Lower lobe of right lung (tissue), 2 donors: Measurements from ENCODE around the gene TSSK2. TPM values are rescaled to one million over a fixed set of nuclear protein-coding genes. Genes with fewer than 3 reads are reported as not detected.

Experiments used
- ATAC-seq, 2 donors: fragments of 200-7000 bp; cut with Tn5 transposase; one replicate each; pipeline ENCODE4 v1.9.1; 2020 to 2022; ENCODE audit warnings: mild to moderate bottlenecking in 2 of 2, moderate library complexity in 2 of 2
- DNase-seq: peaks from one replicate; pipeline ENCODE4 v3.0.0-alpha.2; 2020
- H3K27ac ChIP-seq: fragments of 200-600 bp; one replicate; pipeline ENCODE4 v1.8.0; 2022
- H3K27me3 ChIP-seq: fragments of 200-600 bp; one replicate; pipeline ENCODE4 v1.8.0; 2022; ENCODE audit warnings: low read depth
- H3K36me3 ChIP-seq: fragments of 200-600 bp; one replicate; pipeline ENCODE4 v1.8.0; 2022; ENCODE audit warnings: mild to moderate bottlenecking
- H3K4me1 ChIP-seq: fragments of 200-600 bp; one replicate; pipeline ENCODE4 v1.8.0; 2022
- H3K4me3 ChIP-seq: fragments of 200-600 bp; one replicate; pipeline ENCODE4 v1.8.0; 2022; ENCODE audit warnings: mild to moderate bottlenecking
- H3K9me3 ChIP-seq: fragments of 200-600 bp; one replicate; pipeline ENCODE4 v1.8.0; 2022
- intact Hi-C: fragments of 100-400 bp; cut with DNase I; formaldehyde crosslinking; loops from one replicate; pipeline ENCODE4 v1.11.0; 2022
- total RNA-seq: library from RNA; stranded (reverse); fragmentation: NEBNext Ultra II Directional; extraction: Animal tissue kit (Norgen Biotek cat#: 25700); gene quantifications from one replicate; pipeline ENCODE4 v1.2.1, GENCODE V29; 2021
- TF ChIP-seq, protein P1 (sequence below): fragments of 200-600 bp; IDR thresholded peaks from one replicate; pipeline ENCODE4 v1.8.0; 2022; ENCODE audit warnings: antibody characterized with exemption, mild to moderate bottlenecking
- donor health status: DM: no; HTN: yes; CAD: no; lungs with severe emphysema.

Gene TSSK2
- total RNA-seq, 1 donor from 2014 or later = not detected

DNA sequence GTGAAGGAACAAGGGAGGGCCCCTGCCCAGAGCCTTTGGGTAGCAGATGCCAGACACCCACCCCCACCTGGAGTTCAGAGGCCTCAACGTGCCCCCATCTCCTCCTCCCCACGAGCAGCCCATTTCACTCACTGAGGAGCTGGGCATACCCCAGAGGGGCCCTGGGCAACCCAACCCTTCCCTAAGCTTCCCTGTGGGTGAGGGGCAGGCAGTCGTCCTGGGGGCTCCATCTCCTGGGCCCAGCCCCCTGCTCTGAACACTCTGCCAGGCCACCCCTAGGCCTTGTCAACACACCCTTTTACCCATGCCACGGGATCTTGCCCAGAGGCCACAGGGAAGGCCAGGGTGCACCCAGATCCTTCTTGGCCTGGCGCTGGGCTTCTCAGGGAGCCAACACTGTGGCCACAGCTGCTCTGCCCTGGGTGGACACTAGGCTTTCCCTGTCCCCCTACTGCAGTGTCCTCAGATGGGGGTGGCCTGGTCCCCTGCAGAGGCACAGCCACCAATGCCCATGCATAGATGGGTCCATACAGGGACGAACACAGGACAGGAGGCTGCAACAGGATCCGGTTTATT is 44.0 kb downstream of the TSSK2 start:
- no peak for ATAC-seq
- Histone ChIP-seq H3K36me3 (peaks cover 13% of the 10 kb centered on the region), H3K4me3 (no peak overlapping the region), H3K27me3 (peaks cover 1% of the 10 kb centered on the region), H3K9me3 (no peaks in the 10 kb centered on the region), H3K4me1 (peaks cover 60% of the 10 kb centered on the region), H3K27ac (no peak overlapping the region)
- no peak for DNase-seq
- intact Hi-C loops = no loop called here
- TF ChIP-seq, protein P1, sequence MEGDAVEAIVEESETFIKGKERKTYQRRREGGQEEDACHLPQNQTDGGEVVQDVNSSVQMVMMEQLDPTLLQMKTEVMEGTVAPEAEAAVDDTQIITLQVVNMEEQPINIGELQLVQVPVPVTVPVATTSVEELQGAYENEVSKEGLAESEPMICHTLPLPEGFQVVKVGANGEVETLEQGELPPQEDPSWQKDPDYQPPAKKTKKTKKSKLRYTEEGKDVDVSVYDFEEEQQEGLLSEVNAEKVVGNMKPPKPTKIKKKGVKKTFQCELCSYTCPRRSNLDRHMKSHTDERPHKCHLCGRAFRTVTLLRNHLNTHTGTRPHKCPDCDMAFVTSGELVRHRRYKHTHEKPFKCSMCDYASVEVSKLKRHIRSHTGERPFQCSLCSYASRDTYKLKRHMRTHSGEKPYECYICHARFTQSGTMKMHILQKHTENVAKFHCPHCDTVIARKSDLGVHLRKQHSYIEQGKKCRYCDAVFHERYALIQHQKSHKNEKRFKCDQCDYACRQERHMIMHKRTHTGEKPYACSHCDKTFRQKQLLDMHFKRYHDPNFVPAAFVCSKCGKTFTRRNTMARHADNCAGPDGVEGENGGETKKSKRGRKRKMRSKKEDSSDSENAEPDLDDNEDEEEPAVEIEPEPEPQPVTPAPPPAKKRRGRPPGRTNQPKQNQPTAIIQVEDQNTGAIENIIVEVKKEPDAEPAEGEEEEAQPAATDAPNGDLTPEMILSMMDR = no peak

DNA sequence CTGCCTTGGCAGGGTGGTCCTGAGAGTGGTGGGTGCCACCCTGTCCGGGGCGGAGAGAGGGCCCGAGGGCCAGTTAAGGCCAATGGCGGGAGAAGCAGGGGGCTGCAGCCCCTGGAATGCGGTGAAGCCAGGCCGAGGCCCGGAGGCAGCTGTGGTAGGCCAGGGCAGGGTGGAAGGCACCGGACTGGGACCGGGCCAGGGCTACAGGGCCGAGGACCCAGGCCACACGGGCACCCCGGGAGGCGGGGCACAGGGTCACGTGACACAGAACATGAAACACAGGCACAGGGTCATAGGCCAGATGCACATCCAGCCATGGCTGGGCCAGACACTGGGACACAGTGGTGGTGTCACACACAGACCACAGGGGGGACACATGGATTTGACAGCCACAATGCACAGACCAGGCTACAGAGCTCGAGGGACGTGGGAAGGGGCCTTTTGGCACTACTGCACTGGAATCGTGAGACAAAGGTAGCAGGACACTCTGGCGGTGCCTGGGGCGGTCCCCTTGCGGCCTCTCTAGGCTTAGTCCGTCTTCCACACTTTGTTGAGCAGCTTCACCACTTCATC is 44.6 kb downstream of the TSSK2 start:
- Histone ChIP-seq H3K27ac (no peak overlapping the region), H3K4me3 (no peak overlapping the region), H3K9me3 (no peaks in the 10 kb centered on the region), H3K27me3 (no peaks in the 10 kb centered on the region), H3K4me1 (peaks cover 55% of the 10 kb centered on the region), H3K36me3 (peaks cover 13% of the 10 kb centered on the region)
- DNase-seq (no peak), ATAC-seq (no peak)
- TF ChIP-seq, protein P1 = no peak
- intact Hi-C loops = no loop called here

DNA sequence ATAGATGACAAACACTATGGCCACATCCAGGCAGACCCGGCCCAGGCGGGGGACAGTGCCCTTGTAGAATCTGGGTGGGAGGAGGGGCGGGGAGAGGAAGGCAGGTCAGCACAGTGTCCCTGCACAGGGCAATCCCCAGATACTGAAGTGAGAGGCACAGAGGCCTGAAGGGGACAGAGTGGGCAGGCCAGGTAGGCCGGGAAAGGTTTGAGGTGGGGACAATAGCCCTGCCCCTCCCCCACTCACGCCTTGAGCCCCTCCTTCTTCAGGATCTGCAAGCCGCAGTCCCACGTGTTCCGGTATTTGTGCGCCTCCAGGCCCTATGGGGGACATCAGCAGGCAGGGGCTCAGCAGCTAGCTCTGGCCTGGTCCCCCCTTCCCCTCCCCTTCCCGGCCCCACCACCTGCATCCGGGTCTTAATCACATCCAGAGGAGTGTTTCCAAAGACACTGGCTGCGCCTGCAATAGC is 45.1 kb downstream of the TSSK2 start:
- H3K27ac ChIP-seq = no peak overlapping the region
- H3K9me3 ChIP-seq = no peaks in the 10 kb centered on the region
- ATAC-seq (no peak), DNase-seq (no peak)
- H3K4me1 ChIP-seq = peaks cover 50% of the 10 kb centered on the region
- no peaks in the 10 kb centered on the region for H3K27me3 ChIP-seq
- intact Hi-C loops = no loop called here
- H3K4me3 ChIP-seq = no peak overlapping the region
- TF ChIP-seq, protein P1 = no peak
- H3K36me3 ChIP-seq = peaks cover 13% of the 10 kb centered on the region

DNA sequence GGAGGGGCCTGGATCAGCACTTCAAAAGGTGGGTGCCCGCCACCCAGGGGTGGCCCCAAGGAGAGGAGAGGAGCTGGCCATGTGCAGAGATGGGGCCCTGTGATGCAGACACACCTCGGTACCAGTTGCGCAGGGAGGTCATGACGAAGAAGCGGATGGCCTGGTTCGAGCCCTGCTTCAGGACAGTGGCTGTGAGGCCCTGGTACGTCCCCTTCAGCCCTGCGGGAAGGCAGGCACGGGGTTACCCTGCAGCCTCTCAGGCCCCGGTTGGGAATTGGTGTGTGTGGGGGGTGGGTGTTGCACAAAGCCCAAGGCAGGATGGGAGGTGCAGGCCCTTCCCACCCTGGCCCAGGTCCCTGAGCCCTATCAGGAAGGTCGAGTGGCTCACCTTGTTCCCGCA is 45.6 kb downstream of the TSSK2 start:
- DNase-seq = no peak
- no peak overlapping the region for H3K27ac ChIP-seq
- peaks cover 13% of the 10 kb centered on the region for H3K36me3 ChIP-seq
- H3K27me3 ChIP-seq = no peaks in the 10 kb centered on the region
- no peak for ATAC-seq
- peaks cover 49% of the 10 kb centered on the region for H3K4me1 ChIP-seq
- TF ChIP-seq, protein P1 = no peak
- intact Hi-C loops = no loop called here
- no peaks in the 10 kb centered on the region for H3K9me3 ChIP-seq
- peak overlapping the region; percentile 81 for H3K4me3 ChIP-seq

DNA sequence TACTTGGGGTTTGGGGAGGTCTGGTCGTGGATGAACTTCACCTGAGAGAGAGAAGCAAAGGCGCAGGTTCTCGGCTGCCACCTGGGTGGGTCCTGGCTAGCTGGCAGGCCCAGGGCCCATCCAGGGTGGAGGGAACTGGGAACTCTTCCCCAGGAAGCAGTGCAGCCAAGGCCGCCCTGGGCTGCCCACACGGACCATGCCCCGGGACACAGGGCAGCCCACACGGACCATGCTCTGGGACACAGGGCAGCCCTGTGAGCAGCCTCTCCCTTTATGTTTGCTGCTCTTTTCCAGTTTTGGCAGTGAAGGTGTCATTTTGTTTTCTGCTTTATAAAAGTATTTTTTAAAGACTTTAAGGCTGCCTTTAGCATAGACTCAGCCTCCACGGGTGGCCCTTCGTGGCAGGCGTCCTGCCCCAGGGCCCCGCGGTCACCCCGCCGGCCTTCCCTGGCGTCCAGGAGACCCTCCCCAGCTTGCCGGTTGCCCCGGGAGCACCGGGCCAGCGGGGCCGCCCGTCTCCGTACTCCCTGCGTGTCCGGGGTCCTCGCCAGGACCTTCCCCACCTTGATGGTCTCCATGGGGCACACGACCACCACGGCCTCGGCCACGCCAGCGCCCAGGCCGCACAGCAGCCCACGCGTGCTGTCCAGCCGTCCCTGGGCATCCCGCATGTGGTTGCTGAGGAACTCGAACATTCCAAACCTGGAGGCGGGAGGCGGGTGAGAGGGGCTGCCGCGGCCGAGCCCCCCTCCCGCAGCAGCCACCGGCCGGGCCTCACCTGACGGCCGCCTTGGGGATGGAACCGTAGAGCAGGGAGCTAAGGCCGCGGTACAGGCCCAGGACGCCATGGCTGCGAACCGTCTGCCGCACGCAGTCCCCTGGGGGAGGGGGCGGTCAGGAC is 46.3 kb downstream of the TSSK2 start:
- ATAC-seq (no peak), DNase-seq (no peak)
- TF ChIP-seq, protein P1 = no peak
- peak overlapping the region; percentile 88 for H3K27ac ChIP-seq
- no peaks in the 10 kb centered on the region for H3K27me3 ChIP-seq
- peak overlapping the region; percentile 81 for H3K4me3 ChIP-seq
- intact Hi-C loops = no loop called here
- peaks cover 13% of the 10 kb centered on the region for H3K36me3 ChIP-seq
- H3K4me1 ChIP-seq = peaks cover 42% of the 10 kb centered on the region
- H3K9me3 ChIP-seq = no peaks in the 10 kb centered on the region
